ENCODE data around the gene NF1.
"Not testable (repeated sequence)": the region's sequence is repeated elsewhere in the genome, so short reads cannot be mapped to it uniquely, and the experiment has no call there.

The NF1 gene

DNA sequence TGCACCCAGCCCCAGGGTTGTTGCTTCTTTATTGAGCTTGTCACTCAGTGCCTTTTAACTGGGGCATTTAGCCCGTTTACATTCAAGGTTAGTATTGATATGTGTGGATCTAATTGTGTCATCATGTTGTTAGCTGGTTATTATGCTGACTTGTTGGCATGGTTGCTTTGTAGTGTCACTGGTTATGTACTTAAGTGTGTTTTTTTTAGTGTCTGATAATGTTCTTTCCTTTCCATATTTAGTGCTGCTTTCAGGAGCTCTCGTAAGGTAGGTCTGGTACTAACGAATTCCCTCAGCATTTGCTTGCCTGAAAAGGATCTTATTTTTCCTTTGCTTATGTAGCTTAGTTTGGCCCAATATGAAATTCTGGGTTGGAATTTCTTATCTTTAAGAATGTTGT lies 33.5 kb downstream of the NF1 start:
- Mint-ChIP-seq H3K4me3 (no peak overlapping the region), H3K27me3 (no peaks in the 10 kb centered on the region), H3K9me3 (no peaks in the 10 kb centered on the region), H3K4me1 (no peaks in the 10 kb centered on the region), H3K27ac (no peak overlapping the region), H3K36me3 (no peaks in the 10 kb centered on the region)
- CTCF ChIA-PET: no interaction called here
- DNase-seq: no peak

DNA sequence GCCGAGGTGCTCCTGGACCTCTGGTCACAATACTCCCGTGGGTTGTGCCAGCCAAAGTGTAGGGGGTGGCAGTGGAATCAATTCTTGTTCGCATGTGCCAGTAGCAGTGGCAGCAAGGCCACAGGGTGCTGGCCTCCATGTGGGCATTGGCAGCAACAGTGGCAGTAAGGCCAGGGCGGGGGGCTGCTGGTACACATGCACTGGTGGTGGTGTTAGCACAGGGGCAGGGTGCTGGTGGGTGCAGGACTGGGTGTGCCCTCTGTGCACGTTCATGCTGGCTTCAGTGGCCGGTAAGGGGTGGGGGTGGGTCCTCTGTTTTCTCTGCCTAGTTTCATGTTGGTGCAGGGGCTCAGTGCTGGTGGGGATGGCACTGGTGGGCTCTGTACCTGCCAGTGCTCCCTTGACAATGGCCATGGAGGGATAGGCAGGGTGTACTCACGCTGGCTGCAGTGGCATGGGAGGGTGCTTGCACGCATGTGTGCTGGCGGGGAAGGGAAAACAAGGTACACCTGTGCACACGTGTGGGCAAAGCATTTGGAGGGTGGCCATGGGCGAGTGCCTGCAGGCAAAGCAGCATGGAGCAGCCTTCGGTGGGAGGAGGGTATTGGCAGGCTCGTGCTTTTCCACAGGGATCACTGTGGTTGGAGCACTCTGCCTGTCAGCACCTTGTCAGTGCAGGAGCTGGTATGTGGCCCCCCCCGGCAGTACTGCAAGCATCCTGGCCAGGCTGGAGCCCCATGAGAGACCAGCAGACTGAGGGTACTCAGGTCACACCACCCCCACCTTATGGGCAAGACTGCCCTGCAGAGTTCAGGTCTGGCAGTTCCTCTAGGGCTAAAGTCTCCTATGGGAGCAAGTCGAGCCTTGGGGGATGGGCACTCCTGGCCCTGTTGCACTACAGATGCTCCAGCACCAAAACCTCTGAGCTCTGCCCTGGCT lies 35.8 kb downstream of the NF1 start:
- no peak for DNase-seq
- Mint-ChIP-seq H3K27me3 (no peaks in the 10 kb centered on the region), H3K4me3 (no peak overlapping the region), H3K9me3 (no peaks in the 10 kb centered on the region), H3K4me1 (no peaks in the 10 kb centered on the region), H3K36me3 (no peaks in the 10 kb centered on the region), H3K27ac (no peak overlapping the region)
- CTCF ChIA-PET: no interaction called here

DNA sequence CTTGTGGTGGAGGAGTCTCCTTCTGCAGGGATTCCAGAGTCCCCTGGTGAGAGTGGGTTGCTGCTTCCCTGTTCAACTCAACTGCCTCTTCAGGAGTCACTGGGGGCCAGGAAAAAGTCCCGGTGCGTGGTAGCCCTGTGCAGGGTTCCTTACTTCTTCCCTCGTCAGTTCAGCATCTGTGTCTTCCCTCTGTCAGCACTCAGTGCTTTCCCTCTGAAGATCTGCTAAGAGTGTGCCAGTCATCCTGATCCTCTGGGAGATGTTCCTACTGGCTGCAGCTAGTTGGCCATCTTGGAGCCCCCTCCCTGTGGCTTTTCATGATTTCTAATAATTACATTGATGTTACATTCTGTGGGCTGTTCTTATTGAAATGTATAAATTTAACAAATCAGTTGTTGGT lies 36.5 kb downstream of the NF1 start:
- H3K36me3 Mint-ChIP-seq: no peaks in the 10 kb centered on the region
- no peaks in the 10 kb centered on the region for H3K4me1 Mint-ChIP-seq
- no peaks in the 10 kb centered on the region for H3K27me3 Mint-ChIP-seq
- no peaks in the 10 kb centered on the region for H3K9me3 Mint-ChIP-seq
- DNase-seq: no peak
- H3K27ac Mint-ChIP-seq: no peak overlapping the region
- CTCF ChIA-PET: interaction anchor here (0.7 to 1.7 kb wide), 2 partner anchors 15 to 616 kb away, joined by 3 read pairs; no protein-coding TSS in a partner anchor
- H3K4me3 Mint-ChIP-seq: no peak overlapping the region

DNA sequence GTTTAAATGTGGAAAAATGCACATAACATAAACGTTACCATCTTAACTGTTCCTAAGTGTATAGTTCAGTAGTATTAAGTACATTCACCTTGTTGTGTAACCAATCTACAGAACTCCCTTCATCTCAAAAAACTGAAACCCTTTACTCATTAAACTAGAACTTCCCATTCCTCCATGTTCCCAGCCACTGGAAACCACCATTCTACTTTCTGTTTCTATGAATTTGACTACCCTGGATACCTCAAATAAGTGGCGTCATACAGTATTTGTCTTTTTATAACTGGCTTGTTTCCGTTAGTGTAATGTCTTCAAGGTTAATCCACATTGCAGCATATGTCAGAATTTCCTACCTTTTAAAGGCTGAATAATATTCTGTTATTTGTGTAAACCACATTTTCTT lies 38.2 kb downstream of the NF1 start:
- H3K36me3 Mint-ChIP-seq: no peaks in the 10 kb centered on the region
- H3K27me3 Mint-ChIP-seq: no peaks in the 10 kb centered on the region
- no peak for DNase-seq
- H3K9me3 Mint-ChIP-seq: no peaks in the 10 kb centered on the region
- CTCF ChIA-PET: interaction anchor here (1.7 kb wide), 1 partner anchor 13 kb away, joined by 3 read pairs; no protein-coding TSS in a partner anchor
- no peak overlapping the region for H3K4me3 Mint-ChIP-seq
- H3K27ac Mint-ChIP-seq: no peak overlapping the region
- no peaks in the 10 kb centered on the region for H3K4me1 Mint-ChIP-seq

DNA sequence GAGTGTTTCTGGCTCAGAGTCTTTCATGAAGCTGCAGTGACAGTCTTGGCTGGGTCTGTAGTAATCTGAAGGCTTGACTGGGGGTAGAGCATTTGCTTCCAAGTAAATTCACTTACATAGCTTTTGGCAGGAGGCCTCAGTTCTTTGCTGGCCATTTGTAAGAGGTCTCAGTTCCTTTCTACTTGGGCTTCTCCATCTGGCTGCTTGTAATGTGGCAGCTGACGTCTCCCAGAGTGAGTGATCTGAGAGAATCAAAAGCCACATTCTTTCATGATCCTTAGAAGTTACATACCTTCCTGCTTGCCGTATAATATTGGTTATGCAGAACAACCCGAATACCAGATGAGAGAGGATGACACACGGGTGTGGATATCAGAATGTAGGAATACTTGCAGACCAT lies 39.8 kb downstream of the NF1 start:
- H3K9me3 Mint-ChIP-seq: no peaks in the 10 kb centered on the region
- H3K36me3 Mint-ChIP-seq: no peaks in the 10 kb centered on the region
- CTCF ChIA-PET: no interaction called here
- no peak overlapping the region for H3K27ac Mint-ChIP-seq
- H3K4me3 Mint-ChIP-seq: no peak overlapping the region
- no peak for DNase-seq
- no peaks in the 10 kb centered on the region for H3K27me3 Mint-ChIP-seq
- H3K4me1 Mint-ChIP-seq: no peaks in the 10 kb centered on the region

DNA sequence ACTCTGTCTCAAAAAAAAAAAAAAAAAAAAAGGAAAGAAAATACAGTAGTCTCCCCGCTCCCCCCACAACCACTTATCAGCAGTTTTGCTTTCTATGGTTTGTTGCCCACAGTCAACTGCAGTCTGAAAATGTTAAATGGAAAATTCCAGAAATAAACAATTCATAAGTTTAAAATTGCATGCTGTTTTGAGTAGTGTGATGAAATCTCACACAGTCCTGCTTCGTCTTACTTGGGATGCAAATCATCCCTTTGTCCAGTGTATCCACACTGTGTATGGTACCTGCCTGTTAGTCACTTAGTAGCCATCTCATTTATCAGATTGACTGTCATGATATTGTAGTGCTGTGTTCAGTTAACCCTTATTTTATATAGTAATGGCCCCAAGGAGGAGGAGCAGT lies 41.5 kb downstream of the NF1 start:
- Mint-ChIP-seq H3K4me3 (no peak overlapping the region), H3K27ac (no peak overlapping the region), H3K9me3 (no peaks in the 10 kb centered on the region), H3K27me3 (no peaks in the 10 kb centered on the region), H3K4me1 (no peaks in the 10 kb centered on the region), H3K36me3 (no peaks in the 10 kb centered on the region)
- no peak for DNase-seq
- CTCF ChIA-PET: no interaction called here

DNA sequence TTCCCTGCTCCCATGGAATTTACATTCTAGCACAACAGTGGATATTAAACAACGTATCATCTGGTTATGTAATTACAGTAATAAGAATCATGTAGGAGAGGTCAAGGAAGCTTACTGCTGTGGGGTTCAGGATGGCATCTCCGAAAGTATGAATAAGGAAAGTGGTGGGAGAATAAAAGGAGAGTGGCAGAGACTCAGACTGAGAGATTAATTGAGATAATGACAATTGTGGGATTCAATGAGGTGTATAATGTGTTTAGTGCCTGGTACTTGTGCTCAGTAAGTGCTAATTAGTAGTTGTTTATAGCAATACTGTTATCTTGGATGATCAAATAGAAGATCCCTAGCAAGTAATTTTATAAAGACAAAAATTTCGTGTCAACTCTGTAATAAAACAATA lies 45.3 kb downstream of the NF1 start:
- no peaks in the 10 kb centered on the region for H3K36me3 Mint-ChIP-seq
- no peaks in the 10 kb centered on the region for H3K4me1 Mint-ChIP-seq
- DNase-seq: no peak
- CTCF ChIA-PET: no interaction called here
- no peaks in the 10 kb centered on the region for H3K9me3 Mint-ChIP-seq
- H3K27me3 Mint-ChIP-seq: no peaks in the 10 kb centered on the region
- H3K4me3 Mint-ChIP-seq: no peak overlapping the region
- no peak overlapping the region for H3K27ac Mint-ChIP-seq

DNA sequence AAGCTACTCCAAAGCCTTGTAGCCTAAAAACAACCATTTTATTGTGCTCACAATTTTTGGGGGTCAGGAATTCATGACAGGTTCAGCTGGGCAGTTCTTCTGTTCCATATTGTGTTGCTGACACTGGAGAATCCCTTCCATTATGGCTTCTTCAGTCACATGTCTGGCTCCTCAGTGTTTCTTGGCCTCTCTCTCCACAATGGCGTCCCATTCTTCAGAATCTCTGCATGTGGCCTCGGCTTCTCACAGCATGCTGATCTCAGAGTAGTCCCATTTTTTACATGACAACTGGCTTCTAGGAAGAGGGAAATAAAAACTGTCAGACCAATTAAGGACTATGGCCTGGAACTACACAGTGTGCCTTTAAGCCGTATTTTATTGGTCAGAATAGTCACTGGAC lies 49.7 kb downstream of the NF1 start:
- no peaks in the 10 kb centered on the region for H3K27me3 Mint-ChIP-seq
- CTCF ChIA-PET: no interaction called here
- H3K27ac Mint-ChIP-seq: no peak overlapping the region
- H3K36me3 Mint-ChIP-seq: no peaks in the 10 kb centered on the region
- H3K4me1 Mint-ChIP-seq: no peaks in the 10 kb centered on the region
- H3K9me3 Mint-ChIP-seq: no peaks in the 10 kb centered on the region
- no peak for DNase-seq
- no peak overlapping the region for H3K4me3 Mint-ChIP-seq

DNA sequence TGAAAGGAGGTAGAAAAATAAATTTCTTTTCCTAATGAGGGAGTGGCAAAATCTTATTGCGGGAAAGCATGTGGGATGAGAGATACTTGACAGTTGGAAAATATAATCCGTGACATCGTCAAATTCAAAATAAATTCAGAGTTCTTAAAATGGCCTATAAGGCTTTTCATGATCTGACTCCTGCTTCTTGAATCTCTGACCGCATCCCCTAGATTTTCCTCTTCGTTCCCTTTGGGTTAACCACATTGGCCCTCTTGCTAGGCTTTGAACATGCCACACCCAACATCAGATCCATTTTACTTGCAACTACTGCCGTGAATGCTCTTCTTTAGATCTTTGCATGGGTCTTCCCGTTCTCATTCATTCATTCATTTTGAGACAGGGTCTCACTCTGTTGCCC lies 50.1 kb downstream of the NF1 start:
- Mint-ChIP-seq H3K27me3 (no peaks in the 10 kb centered on the region), H3K27ac (no peak overlapping the region), H3K4me3 (no peak overlapping the region), H3K9me3 (no peaks in the 10 kb centered on the region), H3K36me3 (no peaks in the 10 kb centered on the region), H3K4me1 (no peaks in the 10 kb centered on the region)
- CTCF ChIA-PET: no interaction called here
- no peak for DNase-seq

DNA sequence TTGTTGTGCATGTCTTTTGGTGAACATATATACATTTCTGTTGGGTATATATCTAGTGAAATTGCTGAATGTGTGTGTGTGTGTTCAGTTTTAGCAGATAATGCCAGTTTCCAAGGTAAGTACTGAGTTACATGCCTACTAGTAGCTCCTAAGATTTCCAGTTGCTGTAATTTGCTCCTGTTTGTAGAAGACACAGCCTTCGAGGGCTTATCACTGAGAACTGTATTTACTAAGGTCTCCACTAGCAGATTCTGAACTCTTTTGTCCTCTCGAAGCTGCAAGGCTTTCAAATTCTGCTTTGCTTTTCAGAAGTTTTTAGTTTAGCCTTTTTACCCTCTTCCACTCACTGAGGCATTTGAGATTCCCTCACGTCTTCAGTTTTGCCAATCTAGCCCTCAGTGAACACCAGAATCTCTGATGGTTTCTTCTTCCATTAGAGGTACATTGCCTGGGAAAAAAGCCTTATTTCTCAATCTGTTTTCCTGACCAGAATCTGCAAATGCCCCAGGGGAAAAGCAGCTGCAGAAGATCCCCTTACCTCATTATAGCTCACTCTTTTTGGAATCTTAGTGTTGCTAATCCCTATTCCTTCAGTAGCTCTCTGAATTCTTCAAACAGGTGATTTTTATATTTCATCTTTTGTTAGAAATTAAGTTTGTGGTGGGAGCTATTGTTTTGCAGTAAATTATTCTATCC lies 52.9 kb downstream of the NF1 start:
- Mint-ChIP-seq H3K4me3 (no peak overlapping the region), H3K27me3 (no peaks in the 10 kb centered on the region), H3K4me1 (no peaks in the 10 kb centered on the region), H3K9me3 (peaks cover 3% of the 10 kb centered on the region), H3K36me3 (peaks cover 3% of the 10 kb centered on the region), H3K27ac (no peak overlapping the region)
- no peak for DNase-seq
- CTCF ChIA-PET: no interaction called here

DNA sequence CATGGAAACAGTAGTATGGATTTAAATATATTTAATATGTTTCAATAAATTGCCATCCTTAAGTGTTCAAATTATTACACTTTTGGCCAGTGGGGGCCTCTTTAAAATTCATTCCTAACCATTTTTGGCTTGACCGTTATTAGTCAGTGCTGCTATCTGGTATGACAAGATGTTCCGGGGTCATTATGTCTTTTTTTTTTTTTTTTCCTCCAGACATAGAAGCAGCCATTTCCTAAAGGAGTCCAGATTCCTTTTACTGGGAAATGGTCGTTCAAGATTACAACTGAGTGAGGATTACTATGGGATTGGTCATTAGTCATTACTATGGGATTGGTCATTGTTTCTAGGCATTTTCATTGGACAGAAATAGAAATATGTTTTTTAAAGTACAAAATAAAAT lies 53.4 kb downstream of the NF1 start:
- Mint-ChIP-seq H3K27me3 (no peaks in the 10 kb centered on the region), H3K4me1 (no peaks in the 10 kb centered on the region), H3K36me3 (peaks cover 3% of the 10 kb centered on the region), H3K27ac (no peak overlapping the region), H3K9me3 (peaks cover 3% of the 10 kb centered on the region), H3K4me3 (no peak overlapping the region)
- CTCF ChIA-PET: no interaction called here
- DNase-seq: no peak

DNA sequence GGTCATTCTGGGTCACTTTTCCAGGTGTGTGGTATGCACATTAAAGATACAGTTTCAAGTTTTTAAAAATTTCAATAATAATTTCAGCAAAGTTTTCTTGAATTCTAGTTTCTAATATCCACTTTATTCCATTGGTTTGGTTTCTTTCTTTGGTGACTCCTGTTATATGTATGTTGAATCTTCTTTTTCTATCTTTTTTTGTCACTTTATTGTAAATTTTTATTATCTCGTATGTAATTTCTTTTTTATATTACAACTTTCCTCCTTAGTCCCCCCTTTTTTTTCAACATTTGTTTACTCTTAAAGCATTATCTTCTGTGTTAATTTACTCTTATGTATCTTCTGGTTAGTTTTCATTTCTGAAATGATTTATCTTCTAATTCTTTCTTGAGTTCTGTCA lies 57.5 kb downstream of the NF1 start:
- H3K9me3 Mint-ChIP-seq: peaks cover 3% of the 10 kb centered on the region
- peaks cover 3% of the 10 kb centered on the region for H3K36me3 Mint-ChIP-seq
- no peaks in the 10 kb centered on the region for H3K4me1 Mint-ChIP-seq
- no peak overlapping the region for H3K4me3 Mint-ChIP-seq
- H3K27ac Mint-ChIP-seq: no peak overlapping the region
- no peak for DNase-seq
- no peaks in the 10 kb centered on the region for H3K27me3 Mint-ChIP-seq
- CTCF ChIA-PET: no interaction called here

DNA sequence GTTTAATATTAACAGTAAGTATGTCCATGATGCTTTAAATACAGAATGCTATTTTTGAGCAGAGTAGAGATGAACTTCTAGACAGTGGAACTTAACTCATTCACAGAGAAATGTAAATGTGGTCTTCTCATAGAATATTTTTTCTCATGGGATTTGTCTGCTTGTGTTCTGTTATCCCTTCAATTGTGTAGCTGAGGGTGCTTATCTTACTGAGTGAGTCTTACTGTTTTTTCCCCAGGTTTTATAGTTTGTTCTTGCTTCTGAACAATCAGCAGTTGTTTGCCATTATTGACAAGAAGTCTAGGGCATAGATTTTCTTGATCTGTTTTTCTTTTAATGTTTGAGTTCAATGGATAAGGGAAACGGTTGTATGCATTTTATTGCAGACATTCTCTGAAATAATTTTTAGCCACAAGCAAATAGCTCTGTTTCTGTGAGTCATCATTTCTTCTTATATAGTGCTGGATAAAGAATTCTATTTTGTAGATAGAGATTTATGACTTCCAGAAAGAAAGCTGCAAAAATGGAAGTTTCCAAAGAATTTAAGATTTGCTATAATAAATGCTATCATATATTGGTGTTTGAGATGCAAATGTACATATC lies 60.5 kb downstream of the NF1 start:
- Mint-ChIP-seq H3K4me1 (peaks cover 15% of the 10 kb centered on the region), H3K36me3 (peaks cover 3% of the 10 kb centered on the region), H3K9me3 (peaks cover 3% of the 10 kb centered on the region), H3K27ac (no peak overlapping the region), H3K4me3 (no peak overlapping the region), H3K27me3 (no peaks in the 10 kb centered on the region)
- no peak for DNase-seq
- CTCF ChIA-PET: no interaction called here

DNA sequence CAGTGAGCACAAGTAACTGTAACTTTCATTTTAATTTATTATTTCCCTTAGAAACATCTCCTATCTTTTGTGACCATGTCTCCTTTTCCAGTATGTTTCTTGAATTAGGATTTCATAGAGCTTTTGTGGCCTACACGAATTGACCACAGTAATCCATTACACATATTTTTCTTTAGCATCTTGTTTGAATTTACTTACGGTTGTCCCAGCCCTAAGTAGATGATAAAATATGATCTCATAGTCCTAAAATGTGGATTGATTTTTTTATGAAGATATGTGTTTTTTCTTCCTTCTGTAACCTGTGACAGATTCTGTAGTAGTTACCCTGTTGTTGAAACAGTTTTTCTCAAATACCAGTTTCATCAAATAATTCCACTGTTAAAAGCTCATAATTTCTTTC lies 61.5 kb downstream of the NF1 start:
- CTCF ChIA-PET: no interaction called here
- peaks cover 15% of the 10 kb centered on the region for H3K4me1 Mint-ChIP-seq
- no peaks in the 10 kb centered on the region for H3K27me3 Mint-ChIP-seq
- peaks cover 3% of the 10 kb centered on the region for H3K36me3 Mint-ChIP-seq
- no peak overlapping the region for H3K4me3 Mint-ChIP-seq
- no peak for DNase-seq
- H3K9me3 Mint-ChIP-seq: peaks cover 3% of the 10 kb centered on the region
- H3K27ac Mint-ChIP-seq: no peak overlapping the region

DNA sequence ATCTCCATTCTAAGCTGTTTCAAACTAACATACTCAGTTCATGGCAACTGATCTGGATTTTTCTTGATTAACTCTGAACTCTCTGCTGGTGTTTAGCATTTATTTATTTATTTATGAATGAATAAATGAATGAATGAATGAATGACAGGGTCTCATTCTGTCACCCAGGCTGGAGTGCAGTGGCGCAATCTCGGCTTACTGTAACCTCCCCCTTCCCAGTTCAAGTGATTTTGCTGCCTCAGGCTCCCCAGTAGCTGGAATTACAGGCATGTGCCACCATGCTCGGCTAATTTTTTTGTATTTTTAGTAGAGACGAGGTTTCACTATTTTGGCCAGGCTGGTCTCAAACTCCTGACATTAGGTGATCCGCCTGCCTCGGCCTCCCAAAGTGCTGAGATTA lies 62.1 kb downstream of the NF1 start:
- DNase-seq, H3K27me3 Mint-ChIP-seq, H3K36me3 Mint-ChIP-seq, H3K27ac Mint-ChIP-seq, H3K4me3 Mint-ChIP-seq, CTCF ChIA-PET, H3K9me3 Mint-ChIP-seq: not testable (repeated sequence)
- peaks cover 15% of the 10 kb centered on the region for H3K4me1 Mint-ChIP-seq
